Measurements from ENCODE around the gene C5orf63. TPM values are rescaled to one million over a fixed set of nuclear protein-coding genes. Genes with fewer than 3 reads are reported as not detected.
A peak's percentile ranks its signal among the peaks of the same experiment; 100 is the strongest.

Gene C5orf63
- total and polyA plus RNA-seq, 5 donors: 4.6 to 8.9 (median 7.1) TPM

DNA sequence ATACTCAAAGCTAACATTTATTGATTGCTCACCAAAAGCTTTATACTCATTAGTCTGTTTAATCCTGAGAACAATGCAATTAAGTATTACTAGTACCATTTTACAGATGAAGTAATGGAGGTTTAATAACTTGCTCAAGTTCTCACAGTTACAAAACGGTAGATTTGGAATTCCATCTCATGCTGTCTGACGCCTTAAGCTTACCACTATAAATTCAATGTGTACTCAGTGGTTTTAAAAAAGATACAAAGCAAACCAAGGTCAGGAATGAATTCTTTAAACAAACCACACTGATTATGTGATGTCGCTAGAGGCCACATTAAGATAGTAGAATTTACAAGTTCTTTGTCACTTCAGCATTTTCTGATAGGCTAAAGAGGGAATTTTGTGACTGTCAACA is 1.2 kb upstream of the C5orf63 start:
- WGBS: 93% methylated on average over 3 of the region's 3 CpGs
- Histone ChIP-seq H3K4me3 (ENCODE audit: low read length) (no peak overlapping the region), H3K27ac (ENCODE audit: low read length) (no peak overlapping the region), H3K4me1 (ENCODE audit: control insufficient read depth, insufficient read depth, low read length) (no peaks in the 10 kb centered on the region), H3K27me3 (ENCODE audit: control insufficient read depth, insufficient read depth) (no peaks in the 10 kb centered on the region), H3K9me3 (ENCODE audit: control insufficient read depth, low read length) (no peaks in the 10 kb centered on the region)
- DNase-seq (no peak), ATAC-seq (no peak)
- intact Hi-C loops (cut with DNase I): no loop called here

DNA sequence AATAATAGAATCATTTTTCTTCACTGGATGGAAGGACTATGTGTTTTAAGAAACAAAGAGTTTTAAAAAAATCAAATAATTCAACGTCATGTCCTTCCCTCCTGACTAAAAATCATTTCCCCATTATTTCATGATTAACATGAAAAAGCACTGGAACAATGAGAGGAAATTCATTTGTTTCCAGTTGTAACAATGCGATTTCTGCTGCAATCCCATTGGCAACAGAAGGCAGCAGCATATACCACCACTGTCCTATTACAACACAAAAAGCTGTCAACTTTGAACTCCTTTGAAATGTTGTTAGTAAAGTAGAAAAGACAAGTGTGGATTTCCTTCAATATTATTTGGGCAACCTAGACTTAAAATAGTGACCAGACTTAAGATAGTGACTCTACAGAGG is 3.1 kb downstream of the C5orf63 start:
- H3K27me3 ChIP-seq (ENCODE audit: control insufficient read depth, insufficient read depth): no peaks in the 10 kb centered on the region
- WGBS: 74% methylated on average over 2 of the region's 2 CpGs
- no peak overlapping the region for H3K27ac ChIP-seq (ENCODE audit: low read length)
- H3K4me1 ChIP-seq (ENCODE audit: control insufficient read depth, insufficient read depth, low read length): no peaks in the 10 kb centered on the region
- no peak for DNase-seq
- no peaks in the 10 kb centered on the region for H3K9me3 ChIP-seq (ENCODE audit: control insufficient read depth, low read length)
- H3K4me3 ChIP-seq (ENCODE audit: low read length): no peak overlapping the region
- ATAC-seq: peak in 1 of 2 donors; percentile 41
- intact Hi-C loops (cut with DNase I): no loop called here

DNA sequence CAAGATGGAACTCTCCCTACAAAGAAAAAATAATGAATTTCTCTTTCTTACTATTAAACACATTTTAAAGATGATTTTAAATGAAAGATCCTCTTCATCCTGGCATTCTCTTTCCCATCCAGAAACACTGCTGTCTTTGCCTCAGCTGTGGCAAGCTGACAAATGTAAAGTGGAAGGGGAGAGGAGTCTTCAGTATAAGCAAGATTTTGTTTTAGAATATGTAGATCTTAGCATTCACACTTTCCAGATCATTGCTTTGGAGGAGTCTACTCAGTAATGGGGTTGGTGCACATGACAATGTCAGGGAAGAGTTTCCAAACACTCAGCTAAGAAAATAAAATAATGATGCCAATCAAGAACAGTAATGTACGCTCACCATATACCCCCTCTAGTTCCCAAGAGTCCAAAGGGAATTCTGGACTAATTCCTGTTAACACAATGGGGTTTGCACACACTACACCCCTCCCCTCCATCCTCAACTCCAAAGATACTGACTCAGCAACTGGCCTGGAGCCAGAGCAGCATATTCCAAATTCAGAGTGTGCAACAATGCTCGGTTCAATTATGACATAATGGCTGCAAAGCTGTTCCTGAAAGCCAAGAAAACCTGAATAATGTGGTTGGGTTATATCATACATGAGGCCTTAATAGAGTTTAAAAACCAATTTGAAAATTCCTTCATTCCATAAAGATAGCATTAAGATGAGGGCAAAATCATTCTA is 4.6 kb downstream of the C5orf63 start:
- Histone ChIP-seq H3K27me3 (ENCODE audit: control insufficient read depth, insufficient read depth) (no peaks in the 10 kb centered on the region), H3K4me1 (ENCODE audit: control insufficient read depth, insufficient read depth, low read length) (no peaks in the 10 kb centered on the region), H3K9me3 (ENCODE audit: control insufficient read depth, low read length) (no peaks in the 10 kb centered on the region), H3K4me3 (ENCODE audit: low read length) (no peak overlapping the region), H3K27ac (ENCODE audit: low read length) (no peak overlapping the region)
- 34% methylated on average over 2 of the region's 2 CpGs for WGBS
- intact Hi-C loops (cut with DNase I): no loop called here
- ATAC-seq: no peak
- DNase-seq: peak in 2 of 3 donors; percentile 46 to 60

DNA sequence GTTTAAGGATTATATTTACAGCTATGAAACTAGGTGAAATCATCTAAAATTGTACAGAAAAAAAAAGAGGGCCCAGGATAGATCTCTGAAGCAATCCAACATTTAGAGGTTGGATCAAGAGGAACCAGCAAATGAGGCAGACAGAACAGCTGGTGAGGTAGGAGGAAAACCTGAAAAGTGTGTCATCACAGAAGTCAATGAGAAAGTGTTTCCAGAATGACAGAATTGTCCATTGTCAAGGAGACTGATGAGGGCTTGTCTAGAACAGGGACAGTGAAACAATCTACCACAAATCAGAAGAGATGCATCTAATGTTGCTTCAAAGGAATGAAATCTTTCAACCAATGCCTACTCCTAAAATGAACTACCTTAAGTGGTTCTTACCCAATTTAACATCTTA is 6.6 kb downstream of the C5orf63 start:
- DNase-seq (no peak), ATAC-seq (no peak)
- no peaks in the 10 kb centered on the region for H3K27me3 ChIP-seq (ENCODE audit: control insufficient read depth, insufficient read depth)
- H3K27ac ChIP-seq (ENCODE audit: low read length): no peak overlapping the region
- H3K9me3 ChIP-seq (ENCODE audit: control insufficient read depth, low read length): no peaks in the 10 kb centered on the region
- no peak overlapping the region for H3K4me3 ChIP-seq (ENCODE audit: low read length)
- intact Hi-C loops (cut with DNase I): no loop called here
- no peaks in the 10 kb centered on the region for H3K4me1 ChIP-seq (ENCODE audit: control insufficient read depth, insufficient read depth, low read length)

DNA sequence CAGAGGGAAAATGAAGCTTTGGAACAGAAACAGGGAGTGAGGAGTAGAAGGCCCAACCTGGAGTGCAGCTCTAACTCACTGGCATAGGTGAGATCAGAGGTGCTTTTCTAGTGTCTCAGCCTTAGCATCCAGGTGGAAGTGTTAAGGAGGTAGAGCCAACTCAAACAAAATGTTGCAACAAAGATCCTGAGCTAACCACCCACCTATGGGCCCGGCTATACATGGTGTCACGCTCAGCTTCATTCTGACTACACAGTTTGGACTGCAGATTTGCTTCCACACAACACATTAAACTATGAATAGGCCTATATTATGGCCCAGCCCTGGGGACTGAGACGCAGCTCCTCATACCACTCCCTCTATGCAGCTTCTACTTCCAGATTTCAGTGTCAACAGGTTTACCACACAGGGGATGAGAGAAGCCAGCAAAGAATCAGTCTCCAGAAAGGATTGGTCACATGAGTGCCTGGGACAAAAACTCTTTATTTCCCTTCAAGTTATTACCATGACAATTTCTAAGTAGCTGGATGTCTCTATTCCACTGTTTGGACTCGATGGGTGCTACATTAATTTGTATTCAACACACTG is 9.0 kb downstream of the C5orf63 start:
- no peak for ATAC-seq
- intact Hi-C loops (cut with DNase I): no loop called here
- 94% methylated on average over 4 of the region's 4 CpGs for WGBS

DNA sequence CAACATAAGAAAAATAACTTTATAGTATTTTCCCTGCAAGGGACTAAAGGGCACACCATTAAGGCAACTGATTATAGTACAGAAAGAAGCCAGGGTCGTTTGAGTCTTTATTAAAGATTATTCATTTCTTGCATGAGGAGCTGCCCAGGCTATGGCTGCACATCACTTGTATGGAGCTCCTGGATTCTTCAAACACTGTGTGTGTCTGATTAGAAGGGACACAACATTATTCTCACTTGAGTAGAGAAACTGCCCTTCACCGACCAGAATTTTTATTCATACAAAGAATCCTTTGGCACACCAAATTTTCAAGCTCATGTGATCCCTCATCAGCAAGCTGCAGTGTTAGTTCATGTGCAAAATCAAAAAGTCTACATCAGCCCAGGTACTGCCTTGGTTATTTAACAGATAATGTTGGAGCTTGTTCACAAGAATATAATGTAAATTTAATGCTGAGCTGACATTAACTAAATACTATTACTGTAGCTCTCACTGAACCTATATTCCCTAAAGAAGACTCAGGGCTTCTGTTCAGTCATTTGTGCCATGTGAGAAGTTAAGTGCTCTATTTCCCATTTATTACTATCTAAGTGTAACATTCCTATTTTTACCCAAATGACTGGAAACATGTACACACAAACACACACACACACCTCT is 9.9 kb downstream of the C5orf63 start:
- Histone ChIP-seq H3K4me1 (ENCODE audit: control insufficient read depth, insufficient read depth, low read length) (no peaks in the 10 kb centered on the region), H3K4me3 (ENCODE audit: low read length) (no peak overlapping the region), H3K9me3 (ENCODE audit: control insufficient read depth, low read length) (no peaks in the 10 kb centered on the region), H3K27me3 (ENCODE audit: control insufficient read depth, insufficient read depth) (no peaks in the 10 kb centered on the region), H3K27ac (ENCODE audit: low read length) (no peak overlapping the region)
- WGBS: 69% methylated on average over 2 of the region's 2 CpGs
- no peak for DNase-seq
- intact Hi-C loops (cut with DNase I): no loop called here
- no peak for ATAC-seq

More for the DNA sequence above, 9.0 kb downstream of the C5orf63 start:
- DNase-seq: no peak
- Histone ChIP-seq H3K27ac (ENCODE audit: low read length) (no peak overlapping the region), H3K4me3 (ENCODE audit: low read length) (no peak overlapping the region), H3K4me1 (ENCODE audit: control insufficient read depth, insufficient read depth, low read length) (no peaks in the 10 kb centered on the region), H3K9me3 (ENCODE audit: control insufficient read depth, low read length) (no peaks in the 10 kb centered on the region), H3K27me3 (ENCODE audit: control insufficient read depth, insufficient read depth) (no peaks in the 10 kb centered on the region)

DNA sequence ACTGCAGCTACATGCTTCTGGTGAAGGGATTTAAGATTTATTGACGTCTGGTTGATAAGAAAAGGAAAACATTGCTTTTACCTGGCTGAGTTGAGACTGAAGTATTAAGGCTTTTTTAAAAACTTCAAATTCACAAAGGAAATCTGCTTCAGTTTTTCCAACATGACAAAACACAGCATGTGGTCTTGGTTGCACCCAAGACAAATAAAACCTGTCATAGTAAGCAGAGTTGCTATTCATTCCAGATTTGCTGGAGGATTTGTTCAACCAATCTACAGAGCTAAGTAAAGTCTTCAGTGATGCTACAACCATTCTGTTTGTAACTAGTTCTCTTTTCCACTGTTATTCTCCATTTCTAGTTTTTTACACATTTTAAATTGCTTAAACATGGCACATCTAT is 11.3 kb downstream of the C5orf63 start:
- Histone ChIP-seq H3K27ac (ENCODE audit: low read length) (no peak overlapping the region), H3K27me3 (ENCODE audit: control insufficient read depth, insufficient read depth) (no peaks in the 10 kb centered on the region), H3K4me1 (ENCODE audit: control insufficient read depth, insufficient read depth, low read length) (no peaks in the 10 kb centered on the region), H3K9me3 (ENCODE audit: control insufficient read depth, low read length) (no peaks in the 10 kb centered on the region), H3K4me3 (ENCODE audit: low read length) (no peak overlapping the region)
- intact Hi-C loops (cut with DNase I): no loop called here
- ATAC-seq (no peak), DNase-seq (no peak)
- WGBS: 75% methylated on average over 1 of the region's 1 CpG

DNA sequence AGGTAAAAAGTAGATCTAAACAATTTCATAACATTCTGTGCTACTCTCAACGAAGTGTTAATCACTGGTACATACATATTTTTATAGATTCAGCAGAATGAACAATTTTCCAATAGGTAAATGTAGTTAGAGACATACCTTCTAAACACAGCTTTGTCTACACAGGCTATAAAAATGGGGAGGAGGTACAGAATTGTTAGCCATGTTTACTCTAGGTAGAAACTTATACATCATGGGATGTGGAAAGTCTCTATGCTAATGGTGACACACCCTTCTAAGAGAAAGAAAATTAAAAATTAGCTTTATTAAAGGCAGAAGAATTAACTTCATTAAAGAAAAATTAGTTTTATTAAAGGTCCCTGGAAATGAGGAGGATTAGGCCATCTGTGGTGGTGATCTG is 11.8 kb downstream of the C5orf63 start:
- H3K27me3 ChIP-seq (ENCODE audit: control insufficient read depth, insufficient read depth): no peaks in the 10 kb centered on the region
- intact Hi-C loops (cut with DNase I): no loop called here
- WGBS: 98% methylated on average over 1 of the region's 1 CpG
- no peaks in the 10 kb centered on the region for H3K4me1 ChIP-seq (ENCODE audit: control insufficient read depth, insufficient read depth, low read length)
- H3K9me3 ChIP-seq (ENCODE audit: control insufficient read depth, low read length): no peaks in the 10 kb centered on the region
- ATAC-seq (no peak), DNase-seq (no peak)
- no peak overlapping the region for H3K4me3 ChIP-seq (ENCODE audit: low read length)
- no peak overlapping the region for H3K27ac ChIP-seq (ENCODE audit: low read length)

DNA sequence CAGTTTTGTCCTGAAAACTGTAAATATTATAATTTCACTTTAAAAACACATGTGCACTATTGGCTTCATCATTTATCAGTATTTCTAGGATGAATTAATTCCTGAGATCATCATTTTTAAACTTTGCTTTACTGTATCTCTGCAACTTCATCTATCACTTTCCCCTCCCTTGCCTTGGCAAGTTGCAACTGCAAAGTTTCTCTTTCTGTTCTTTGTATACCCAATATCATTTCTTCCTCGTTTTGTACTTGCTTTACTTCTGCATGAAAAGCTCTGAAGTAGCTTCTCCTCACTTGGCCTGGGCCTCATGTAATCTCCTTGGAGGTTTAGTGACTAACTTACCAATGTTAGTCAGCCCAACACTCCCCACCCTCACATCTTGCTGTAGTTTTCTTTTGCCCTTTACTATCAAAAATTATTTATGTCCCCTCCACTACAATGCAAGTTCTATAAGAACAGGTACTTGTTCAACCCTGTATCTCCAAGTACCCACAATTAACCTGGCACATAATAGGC is 12.8 kb downstream of the C5orf63 start:
- intact Hi-C loops (cut with DNase I): no loop called here
- Histone ChIP-seq H3K4me1 (ENCODE audit: control insufficient read depth, insufficient read depth, low read length) (no peaks in the 10 kb centered on the region), H3K4me3 (ENCODE audit: low read length) (no peak overlapping the region), H3K27ac (ENCODE audit: low read length) (no peak overlapping the region), H3K9me3 (ENCODE audit: control insufficient read depth, low read length) (no peaks in the 10 kb centered on the region), H3K27me3 (ENCODE audit: control insufficient read depth, insufficient read depth) (no peaks in the 10 kb centered on the region)
- WGBS: 61% methylated on average over 1 of the region's 1 CpG
- ATAC-seq: no peak
- DNase-seq: no peak

DNA sequence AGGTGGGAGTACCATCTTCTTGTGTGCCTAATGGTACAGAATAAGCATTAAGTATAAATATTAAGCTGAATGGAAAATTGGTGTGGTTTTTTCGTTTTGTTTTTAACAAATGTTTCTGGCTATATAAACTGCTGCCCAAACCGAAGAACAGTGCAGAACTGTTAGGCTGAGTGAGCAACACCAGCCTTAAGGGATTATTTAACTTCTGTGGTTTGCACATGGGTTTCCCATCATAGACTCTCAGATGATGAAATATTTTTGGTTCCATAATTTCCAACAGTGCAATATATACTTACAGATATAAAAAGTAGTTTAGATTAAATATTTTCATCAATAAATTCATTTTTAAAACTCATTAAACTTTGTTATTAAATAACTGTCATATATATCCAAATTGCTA is 16.4 kb downstream of the C5orf63 start:
- H3K4me3 ChIP-seq (ENCODE audit: low read length): no peak overlapping the region
- no peaks in the 10 kb centered on the region for H3K4me1 ChIP-seq (ENCODE audit: control insufficient read depth, insufficient read depth, low read length)
- no peaks in the 10 kb centered on the region for H3K27me3 ChIP-seq (ENCODE audit: control insufficient read depth, insufficient read depth)
- H3K9me3 ChIP-seq (ENCODE audit: control insufficient read depth, low read length): no peaks in the 10 kb centered on the region
- no peak for ATAC-seq
- intact Hi-C loops (cut with DNase I): no loop called here
- WGBS: 77% methylated on average over 2 of the region's 2 CpGs
- H3K27ac ChIP-seq (ENCODE audit: low read length): no peak overlapping the region
- DNase-seq: no peak

DNA sequence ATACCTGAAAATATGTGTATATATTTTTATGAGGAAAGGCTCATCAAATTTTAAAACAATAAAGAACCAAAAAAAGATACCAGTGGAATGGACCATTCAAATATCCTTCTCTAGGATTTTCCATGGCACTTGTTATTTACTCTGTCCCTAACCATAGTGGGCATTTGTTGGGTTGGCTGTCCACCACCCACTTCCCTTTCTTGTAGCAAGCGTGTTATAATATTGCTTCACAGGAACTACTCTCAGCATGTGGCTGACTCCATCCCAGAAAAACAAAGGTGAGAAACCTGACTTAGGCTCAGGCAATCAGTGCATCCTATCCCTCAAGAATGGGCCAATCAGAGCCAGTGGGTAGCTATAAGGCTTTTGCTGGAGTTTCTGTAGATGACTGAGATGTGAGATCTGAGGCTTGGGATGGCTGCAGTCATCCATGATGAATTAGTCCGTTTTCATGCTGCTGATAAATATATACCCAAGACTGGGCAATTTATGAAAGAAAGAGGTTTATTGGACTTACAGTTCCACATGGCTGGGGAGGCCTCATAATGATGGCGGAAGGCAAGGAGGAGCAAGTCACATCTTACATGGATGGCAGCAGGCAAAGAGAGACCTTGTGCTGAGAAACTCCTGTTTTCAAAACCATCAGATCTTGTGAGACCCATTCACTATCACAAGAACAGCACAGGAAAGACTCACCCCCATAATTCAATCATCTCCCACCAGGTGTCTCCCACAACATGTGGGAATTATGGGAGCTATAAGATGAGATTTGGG is 17.2 kb downstream of the C5orf63 start:
- no peaks in the 10 kb centered on the region for H3K4me1 ChIP-seq (ENCODE audit: control insufficient read depth, insufficient read depth, low read length)
- 91% methylated on average over 3 of the region's 3 CpGs for WGBS
- no peak overlapping the region for H3K27ac ChIP-seq (ENCODE audit: low read length)
- DNase-seq (no peak), ATAC-seq (no peak)
- no peak overlapping the region for H3K4me3 ChIP-seq (ENCODE audit: low read length)
- no peaks in the 10 kb centered on the region for H3K27me3 ChIP-seq (ENCODE audit: control insufficient read depth, insufficient read depth)
- H3K9me3 ChIP-seq (ENCODE audit: control insufficient read depth, low read length): no peaks in the 10 kb centered on the region
- intact Hi-C loops (cut with DNase I): no loop called here
